Endodermal cell (in vitro differentiated cells): ENCODE measurements around the gene LPP. TPM values are rescaled to one million over a fixed set of nuclear protein-coding genes. Genes with fewer than 3 reads are reported as not detected.

Experiments used
- DNase-seq: peaks from one replicate; pipeline ENCODE4 v3.0.0-alpha.2; 2017
- H3K27ac ChIP-seq: 2 replicates; pipeline ENCODE4 v1.5.1; 2013; ENCODE audit warnings: mild to moderate bottlenecking, low read depth, low read length, moderate library complexity
- H3K27me3 ChIP-seq: 2 replicates; pipeline ENCODE4 v1.6.1; 2013; ENCODE audit warnings: mild to moderate bottlenecking, low read length, moderate library complexity; ENCODE audit not compliant: insufficient read depth, control insufficient read depth, poor library complexity, severe bottlenecking
- H3K36me3 ChIP-seq: 2 replicates; pipeline ENCODE4 v1.7.0; 2013; ENCODE audit warnings: mild to moderate bottlenecking, low read length, moderate library complexity; ENCODE audit not compliant: control insufficient read depth, insufficient read depth
- H3K4me1 ChIP-seq: one replicate; pipeline ENCODE4 v1.7.0; 2013; ENCODE audit warnings: low read length; ENCODE audit not compliant: control insufficient read depth, insufficient read depth
- H3K4me3 ChIP-seq: 2 replicates; pipeline ENCODE4 v1.5.1; 2013; ENCODE audit warnings: mild to moderate bottlenecking, low read length, moderate library complexity
- H3K9ac ChIP-seq: 2 replicates; pipeline ENCODE4 v1.6.1; 2013; ENCODE audit warnings: mild to moderate bottlenecking, low read length, moderate library complexity; ENCODE audit not compliant: poor library complexity, severe bottlenecking; ENCODE audit errors: extremely low read depth
- H3K9me3 ChIP-seq: 2 replicates; pipeline ENCODE4 v1.6.1; 2013; ENCODE audit warnings: mild to moderate bottlenecking, low read length, moderate library complexity; ENCODE audit not compliant: control insufficient read depth
- H3K27ac Mint-ChIP-seq: 2 replicates; pipeline ENCODE4 v1.8.0; 2020; ENCODE audit warnings: mixed read lengths
- H3K27me3 Mint-ChIP-seq: 2 replicates; pipeline ENCODE4 v1.8.0; 2021; ENCODE audit warnings: mild to moderate bottlenecking, mixed read lengths; ENCODE audit not compliant: insufficient read depth
- H3K36me3 Mint-ChIP-seq: 2 replicates; pipeline ENCODE4 v1.8.0; 2020; ENCODE audit warnings: low read depth, mixed read lengths
- H3K4me1 Mint-ChIP-seq: 2 replicates; pipeline ENCODE4 v1.8.0; 2020; ENCODE audit warnings: mixed read lengths
- H3K4me3 Mint-ChIP-seq: 2 replicates; pipeline ENCODE4 v1.8.0; 2020; ENCODE audit warnings: mild to moderate bottlenecking, moderate library complexity, mixed read lengths
- H3K9me3 Mint-ChIP-seq: 2 replicates; pipeline ENCODE4 v1.8.0; 2020; ENCODE audit warnings: mild to moderate bottlenecking, mixed read lengths
- CTCF ChIP-seq: fragments of 200-600 bp; sonication (generic); conservative IDR thresholded peaks from 2 replicates; pipeline ENCODE4 v1.5.0; 2021; ENCODE audit warnings: antibody characterized with exemption, mild to moderate bottlenecking
- WGBS, 2 experiments: methylation state at CpG; one replicate each; pipeline versions ENCODE4 v1.1.5 to v1.1.7; 2013; ENCODE audit warnings: missing lambda C conversion rate in 2 of 2, mixed read lengths in 1 of 2; ENCODE audit not compliant: insufficient coverage in 1 of 2, insufficient read length in 1 of 2; 5-methylcytosine and 5-hydroxymethylcytosine counted together
- total RNA-seq, 2 donors: library from RNA; stranded (reverse); fragmentation: NEBNext Ultra II Directional in 1 of 2; extraction: Animal tissue kit (Norgen Biotek cat#: 25700) in 1 of 2; gene quantifications; 2 replicates in 1 of 2; 3 replicates in 1 of 2; pipeline ENCODE4 v1.2.1, GENCODE V29; 2021

The LPP gene
- total RNA-seq, 2 donors from 2014 or later = 78.0 to 105 TPM

- H3K27me3 Mint-ChIP-seq = no peaks in the 10 kb centered on the region
- H3K27ac ChIP-seq = no peak overlapping the region
- no peak for TF ChIP-seq CTCF
- no peaks in the 10 kb centered on the region for H3K9me3 Mint-ChIP-seq
- H3K4me3 Mint-ChIP-seq = no peak overlapping the region
- no peaks in the 10 kb centered on the region for H3K4me1 ChIP-seq
- no peak overlapping the region for H3K4me3 ChIP-seq
- H3K9me3 ChIP-seq = no peaks in the 10 kb centered on the region
- no peaks in the 10 kb centered on the region for H3K27me3 ChIP-seq
- H3K9ac ChIP-seq = no peak overlapping the region
- no peak for DNase-seq
- H3K36me3 ChIP-seq = peaks cover 38% of the 10 kb centered on the region
- H3K36me3 Mint-ChIP-seq = no peaks in the 10 kb centered on the region
- peaks cover 7% of the 10 kb centered on the region for H3K4me1 Mint-ChIP-seq
- 69% methylated on average over 1 to 7 of the region's 7 CpGs for WGBS, 2 experiments
- no peak overlapping the region for H3K27ac Mint-ChIP-seq
These were observed 86.4 kb downstream of the LPP start for GRCh38 chr3:188240189-188240981.

- Histone ChIP-seq H3K4me1 (no peaks in the 10 kb centered on the region), H3K9me3 (no peaks in the 10 kb centered on the region), H3K9ac (no peak overlapping the region), H3K27ac (no peak overlapping the region), H3K27me3 (no peaks in the 10 kb centered on the region), H3K4me3 (no peak overlapping the region), H3K36me3 (peaks cover 38% of the 10 kb centered on the region)
- no peak overlapping the region for H3K4me3 Mint-ChIP-seq
- 85 to 93% methylated on average over 2 to 6 of the region's 7 CpGs for WGBS, 2 experiments
- no peak for TF ChIP-seq CTCF
- no peaks in the 10 kb centered on the region for H3K36me3 Mint-ChIP-seq
- peaks cover 7% of the 10 kb centered on the region for H3K4me1 Mint-ChIP-seq
- no peaks in the 10 kb centered on the region for H3K27me3 Mint-ChIP-seq
- no peak overlapping the region for H3K27ac Mint-ChIP-seq
- no peaks in the 10 kb centered on the region for H3K9me3 Mint-ChIP-seq
- no peak for DNase-seq
These were observed 87.1 kb downstream of the LPP start for GRCh38 chr3:188241072-188241471.

GRCh38 chr3:188241883-188242282 is 87.9 kb downstream of the LPP start:
- no peak for DNase-seq
- Histone ChIP-seq H3K27me3 (no peaks in the 10 kb centered on the region), H3K9ac (no peak overlapping the region), H3K27ac (no peak overlapping the region), H3K36me3 (peaks cover 40% of the 10 kb centered on the region), H3K9me3 (no peaks in the 10 kb centered on the region), H3K4me3 (no peak overlapping the region), H3K4me1 (no peaks in the 10 kb centered on the region)
- Mint-ChIP-seq H3K36me3 (no peaks in the 10 kb centered on the region), H3K9me3 (no peaks in the 10 kb centered on the region), H3K27me3 (no peaks in the 10 kb centered on the region), H3K27ac (no peak overlapping the region), H3K4me1 (peaks cover 7% of the 10 kb centered on the region), H3K4me3 (no peak overlapping the region)
- TF ChIP-seq CTCF = no peak
- 82 to 94% methylated on average over 3 of the region's 3 CpGs for WGBS, 2 experiments
